Endodermal cell (in vitro differentiated cells): Measurements from ENCODE around the gene EVL. TPM values are rescaled to one million over a fixed set of nuclear protein-coding genes. Genes with fewer than 3 reads are reported as not detected.

Experiments
- DNase-seq: peaks from one replicate; pipeline ENCODE4 v3.0.0-alpha.2; 2017
- H3K27ac ChIP-seq: 2 replicates; pipeline ENCODE4 v1.5.1; 2013; ENCODE audit warnings: mild to moderate bottlenecking, low read depth, low read length, moderate library complexity
- H3K27me3 ChIP-seq: 2 replicates; pipeline ENCODE4 v1.6.1; 2013; ENCODE audit warnings: mild to moderate bottlenecking, low read length, moderate library complexity; ENCODE audit not compliant: insufficient read depth, control insufficient read depth, poor library complexity, severe bottlenecking
- H3K36me3 ChIP-seq: 2 replicates; pipeline ENCODE4 v1.7.0; 2013; ENCODE audit warnings: mild to moderate bottlenecking, low read length, moderate library complexity; ENCODE audit not compliant: control insufficient read depth, insufficient read depth
- H3K4me1 ChIP-seq: one replicate; pipeline ENCODE4 v1.7.0; 2013; ENCODE audit warnings: low read length; ENCODE audit not compliant: control insufficient read depth, insufficient read depth
- H3K4me3 ChIP-seq: 2 replicates; pipeline ENCODE4 v1.5.1; 2013; ENCODE audit warnings: mild to moderate bottlenecking, low read length, moderate library complexity
- H3K9ac ChIP-seq: 2 replicates; pipeline ENCODE4 v1.6.1; 2013; ENCODE audit warnings: mild to moderate bottlenecking, low read length, moderate library complexity; ENCODE audit not compliant: poor library complexity, severe bottlenecking; ENCODE audit errors: extremely low read depth
- H3K9me3 ChIP-seq: 2 replicates; pipeline ENCODE4 v1.6.1; 2013; ENCODE audit warnings: mild to moderate bottlenecking, low read length, moderate library complexity; ENCODE audit not compliant: control insufficient read depth
- H3K27ac Mint-ChIP-seq: 2 replicates; pipeline ENCODE4 v1.8.0; 2020; ENCODE audit warnings: mixed read lengths
- H3K27me3 Mint-ChIP-seq: 2 replicates; pipeline ENCODE4 v1.8.0; 2021; ENCODE audit warnings: mild to moderate bottlenecking, mixed read lengths; ENCODE audit not compliant: insufficient read depth
- H3K36me3 Mint-ChIP-seq: 2 replicates; pipeline ENCODE4 v1.8.0; 2020; ENCODE audit warnings: low read depth, mixed read lengths
- H3K4me1 Mint-ChIP-seq: 2 replicates; pipeline ENCODE4 v1.8.0; 2020; ENCODE audit warnings: mixed read lengths
- H3K4me3 Mint-ChIP-seq: 2 replicates; pipeline ENCODE4 v1.8.0; 2020; ENCODE audit warnings: mild to moderate bottlenecking, moderate library complexity, mixed read lengths
- H3K9me3 Mint-ChIP-seq: 2 replicates; pipeline ENCODE4 v1.8.0; 2020; ENCODE audit warnings: mild to moderate bottlenecking, mixed read lengths
- WGBS, 2 experiments: methylation state at CpG; one replicate each; pipeline versions ENCODE4 v1.1.5 to v1.1.7; 2013; ENCODE audit warnings: missing lambda C conversion rate in 2 of 2, mixed read lengths in 1 of 2; ENCODE audit not compliant: insufficient coverage in 1 of 2, insufficient read length in 1 of 2; 5-methylcytosine and 5-hydroxymethylcytosine counted together
- total RNA-seq, 2 donors: library from RNA; stranded (reverse); fragmentation: NEBNext Ultra II Directional in 1 of 2; extraction: Animal tissue kit (Norgen Biotek cat#: 25700) in 1 of 2; gene quantifications; 2 replicates in 1 of 2; 3 replicates in 1 of 2; pipeline ENCODE4 v1.2.1, GENCODE V29; 2021
- TF ChIP-seq, protein P1 (sequence below): fragments of 200-600 bp; sonication (generic); conservative IDR thresholded peaks from 2 replicates; pipeline ENCODE4 v1.5.0; 2021; ENCODE audit warnings: antibody characterized with exemption, mild to moderate bottlenecking

EVL gene
- total RNA-seq, 2 donors from 2014 or later: 61.1 to 71.3 TPM

DNA sequence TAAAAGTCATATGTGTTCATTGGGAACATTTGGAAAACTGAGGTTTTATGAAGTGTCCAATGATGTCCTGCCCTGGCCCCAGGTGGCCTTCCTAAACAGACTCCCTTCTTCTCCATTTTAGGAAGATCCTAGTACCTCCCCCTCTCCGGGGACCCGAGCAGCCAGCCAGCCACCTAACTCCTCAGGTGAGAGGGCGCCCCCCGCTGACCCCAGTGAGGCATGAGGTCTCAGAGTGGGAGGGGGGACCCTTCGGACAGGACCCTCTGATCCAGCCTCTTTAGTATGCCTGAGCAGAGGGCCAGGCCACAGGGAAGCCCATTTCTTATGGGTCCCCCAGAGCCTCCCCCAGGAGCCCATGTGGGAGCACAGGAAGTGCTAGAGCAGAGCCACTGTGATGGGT, 70.6 kb downstream of the EVL start:
- H3K4me1 Mint-ChIP-seq: peaks cover 13% of the 10 kb centered on the region
- Histone ChIP-seq H3K9ac (no peak overlapping the region), H3K4me1 (peaks cover 7% of the 10 kb centered on the region), H3K4me3 (no peak overlapping the region), H3K27me3 (no peaks in the 10 kb centered on the region), H3K27ac (no peak overlapping the region), H3K9me3 (no peaks in the 10 kb centered on the region), H3K36me3 (peaks cover 14% of the 10 kb centered on the region)
- WGBS, 2 experiments: 86% methylated on average over 5 of the region's 5 CpGs; no CpG with 5 or more reads in 1 of the 2 experiments
- H3K27me3 Mint-ChIP-seq: no peaks in the 10 kb centered on the region
- H3K27ac Mint-ChIP-seq: peak overlapping the region; percentile 44
- peaks cover 9% of the 10 kb centered on the region for H3K36me3 Mint-ChIP-seq
- TF ChIP-seq, protein P1, sequence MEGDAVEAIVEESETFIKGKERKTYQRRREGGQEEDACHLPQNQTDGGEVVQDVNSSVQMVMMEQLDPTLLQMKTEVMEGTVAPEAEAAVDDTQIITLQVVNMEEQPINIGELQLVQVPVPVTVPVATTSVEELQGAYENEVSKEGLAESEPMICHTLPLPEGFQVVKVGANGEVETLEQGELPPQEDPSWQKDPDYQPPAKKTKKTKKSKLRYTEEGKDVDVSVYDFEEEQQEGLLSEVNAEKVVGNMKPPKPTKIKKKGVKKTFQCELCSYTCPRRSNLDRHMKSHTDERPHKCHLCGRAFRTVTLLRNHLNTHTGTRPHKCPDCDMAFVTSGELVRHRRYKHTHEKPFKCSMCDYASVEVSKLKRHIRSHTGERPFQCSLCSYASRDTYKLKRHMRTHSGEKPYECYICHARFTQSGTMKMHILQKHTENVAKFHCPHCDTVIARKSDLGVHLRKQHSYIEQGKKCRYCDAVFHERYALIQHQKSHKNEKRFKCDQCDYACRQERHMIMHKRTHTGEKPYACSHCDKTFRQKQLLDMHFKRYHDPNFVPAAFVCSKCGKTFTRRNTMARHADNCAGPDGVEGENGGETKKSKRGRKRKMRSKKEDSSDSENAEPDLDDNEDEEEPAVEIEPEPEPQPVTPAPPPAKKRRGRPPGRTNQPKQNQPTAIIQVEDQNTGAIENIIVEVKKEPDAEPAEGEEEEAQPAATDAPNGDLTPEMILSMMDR: peak; percentile 39
- no peaks in the 10 kb centered on the region for H3K9me3 Mint-ChIP-seq
- no peak overlapping the region for H3K4me3 Mint-ChIP-seq
- DNase-seq: peak; percentile 61

DNA sequence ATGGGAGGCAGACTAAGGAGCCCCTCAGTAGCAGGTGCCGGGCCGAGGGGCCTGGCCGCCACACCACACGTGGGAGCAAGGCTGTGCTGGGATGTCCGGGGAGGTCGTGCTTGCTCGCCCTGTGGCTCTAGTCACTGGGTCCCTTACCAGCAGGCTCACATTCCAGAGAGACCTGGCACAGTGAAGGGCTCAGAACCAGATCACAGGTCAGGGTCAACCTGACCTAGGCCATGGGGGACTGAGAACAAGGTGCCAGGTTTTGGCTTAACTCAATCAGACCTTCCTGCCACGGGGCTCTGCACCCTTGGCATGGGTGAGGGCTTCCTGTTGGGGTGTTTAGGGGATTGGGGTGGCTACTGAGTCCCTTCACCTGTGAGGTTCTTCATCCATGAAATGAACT, 72.0 kb downstream of the EVL start:
- no peaks in the 10 kb centered on the region for H3K27me3 ChIP-seq
- peaks cover 14% of the 10 kb centered on the region for H3K36me3 ChIP-seq
- no peak overlapping the region for H3K4me3 ChIP-seq
- peaks cover 5% of the 10 kb centered on the region for H3K4me1 ChIP-seq
- no peak overlapping the region for H3K4me3 Mint-ChIP-seq
- no peaks in the 10 kb centered on the region for H3K27me3 Mint-ChIP-seq
- 80 to 87% methylated on average over 2 to 8 of the region's 8 CpGs for WGBS, 2 experiments
- no peak overlapping the region for H3K27ac Mint-ChIP-seq
- H3K4me1 Mint-ChIP-seq: peaks cover 8% of the 10 kb centered on the region
- no peaks in the 10 kb centered on the region for H3K9me3 Mint-ChIP-seq
- H3K9ac ChIP-seq: no peak overlapping the region
- TF ChIP-seq, protein P1: no peak
- no peak overlapping the region for H3K27ac ChIP-seq
- peaks cover 7% of the 10 kb centered on the region for H3K36me3 Mint-ChIP-seq
- no peak for DNase-seq
- H3K9me3 ChIP-seq: no peaks in the 10 kb centered on the region

DNA sequence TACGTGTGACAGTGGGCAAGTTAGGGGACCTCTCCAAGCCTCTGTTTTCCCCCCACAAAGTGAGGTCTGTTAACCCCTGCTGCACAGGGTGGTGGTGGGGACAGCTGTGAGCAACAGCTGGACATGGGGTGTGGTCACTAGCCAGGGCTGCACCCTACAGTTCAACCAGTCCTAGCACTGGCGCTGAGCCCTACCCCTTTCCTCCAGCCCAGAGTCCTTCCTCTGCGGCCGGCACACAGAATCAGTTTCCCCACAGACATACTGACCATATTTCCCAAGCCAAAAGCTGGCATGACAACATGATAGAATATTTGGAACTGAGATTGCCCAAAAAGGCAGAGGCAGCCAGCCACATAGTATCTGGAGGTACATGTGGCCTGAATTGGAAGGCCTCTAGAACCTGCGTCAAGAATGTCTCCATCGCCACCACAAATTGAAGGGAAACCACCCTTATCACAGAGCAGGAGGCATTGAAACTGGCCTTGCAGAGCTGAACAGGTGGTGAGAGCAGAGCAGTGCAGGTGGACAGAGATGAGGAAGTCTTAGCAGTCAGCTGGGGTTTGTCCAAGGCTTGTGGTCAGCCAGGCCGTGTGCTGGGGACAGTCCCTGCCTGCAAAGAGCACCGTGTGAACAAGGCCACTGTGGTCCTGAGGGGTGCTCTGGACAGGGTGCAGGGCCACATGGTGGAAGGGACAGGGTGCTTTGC, 73.0 kb downstream of the EVL start:
- Mint-ChIP-seq H3K36me3 (peaks cover 3% of the 10 kb centered on the region), H3K4me1 (peaks cover 8% of the 10 kb centered on the region), H3K27me3 (no peaks in the 10 kb centered on the region), H3K4me3 (no peak overlapping the region), H3K9me3 (no peaks in the 10 kb centered on the region), H3K27ac (peak overlapping the region; percentile 68)
- peaks cover 5% of the 10 kb centered on the region for H3K4me1 ChIP-seq
- no peak for DNase-seq
- 92 to 95% methylated on average over 4 to 8 of the region's 8 CpGs for WGBS, 2 experiments
- peaks cover 7% of the 10 kb centered on the region for H3K36me3 ChIP-seq
- no peaks in the 10 kb centered on the region for H3K27me3 ChIP-seq
- H3K4me3 ChIP-seq: no peak overlapping the region
- TF ChIP-seq, protein P1: no peak
- H3K27ac ChIP-seq: no peak overlapping the region
- H3K9me3 ChIP-seq: no peaks in the 10 kb centered on the region
- no peak overlapping the region for H3K9ac ChIP-seq
